PC-3 (cell line): Measurements from ENCODE around the gene ETV7. TPM values are rescaled to one million over a fixed set of nuclear protein-coding genes. Genes with fewer than 3 reads are reported as not detected.

Source experiments
- ATAC-seq: fragments of 200-7000 bp; cut with Tn5 transposase; 2 replicates; pipeline ENCODE4 v1.9.1; 2020; ENCODE audit warnings: mild to moderate bottlenecking, moderate library complexity
- BruUV-seq: library from RNA; stranded (reverse); fragments of 400-500 nt; replicated peaks from 2 replicates; lab custom pipeline; 2021; lab: Mats Ljungman, UMichigan
- CTCF ChIA-PET: fragments of 300-600 bp; sonication (Branson Sonifier 250); formaldehyde crosslinking; loops from one replicate; lab custom pipeline; 2022; ENCODE audit warnings: antibody characterized with exemption; lab: Charles Lee
- POLR2A ChIA-PET: fragments of 300-600 bp; sonication (Branson Sonifier 250); formaldehyde crosslinking; loops from one replicate; lab custom pipeline; 2022; ENCODE audit warnings: antibody characterized with exemption; ENCODE audit not compliant: unreplicated experiment; lab: Charles Lee
- DNase-seq: peaks from one replicate; pipeline ENCODE4 v3.0.0-alpha.2; 2015
- H2AFZ ChIP-seq: fragments of 300-600 bp; sonication (generic); 2 replicates; pipeline ENCODE4 v1.6.0; 2016; ENCODE audit warnings: antibody characterized with exemption, low read length
- H3F3A ChIP-seq: fragments of 300-600 bp; sonication (generic); one replicate; pipeline ENCODE4 v1.6.0; 2017; ENCODE audit warnings: antibody characterized with exemption, low read length, control low read depth, mild to moderate bottlenecking; ENCODE audit not compliant: unreplicated experiment
- H3K27ac ChIP-seq: fragments of 300-600 bp; sonication (generic); 2 replicates; pipeline ENCODE4 v1.5.1; 2016; ENCODE audit warnings: mild to moderate bottlenecking, low read length
- H3K27me3 ChIP-seq: fragments of 300-600 bp; sonication (generic); 2 replicates; pipeline ENCODE4 v1.6.1; 2016; ENCODE audit warnings: low read length, mixed read lengths
- H3K36me3 ChIP-seq: fragments of 300-600 bp; sonication (generic); 2 replicates; pipeline ENCODE4 v1.6.1; 2016; ENCODE audit warnings: low read depth, mixed run types, low read length, mixed read lengths
- H3K4me1 ChIP-seq: fragments of 300-600 bp; sonication (generic); 2 replicates; pipeline ENCODE4 v1.5.1; 2016; ENCODE audit warnings: low read length; ENCODE audit not compliant: insufficient read depth
- H3K4me2 ChIP-seq: fragments of 300-600 bp; sonication (generic); 2 replicates; pipeline ENCODE4 v1.6.0; 2016; ENCODE audit warnings: low read length
- H3K4me3 ChIP-seq: fragments of 300-600 bp; sonication (generic); 2 replicates; pipeline ENCODE4 v1.5.1; 2016; ENCODE audit warnings: mild to moderate bottlenecking, low read length, mixed read lengths
- H3K79me2 ChIP-seq: fragments of 300-600 bp; sonication (generic); 2 replicates; pipeline ENCODE4 v1.6.1; 2017; ENCODE audit warnings: low read length, mixed read lengths
- H3K9ac ChIP-seq: fragments of 300-600 bp; sonication (generic); 2 replicates; pipeline ENCODE4 v1.6.0; 2016; ENCODE audit warnings: mild to moderate bottlenecking, low read length
- H3K9me2 ChIP-seq: fragments of 300-600 bp; sonication (generic); replicated peaks from 2 replicates; pipeline ENCODE4 v1.6.1; 2016; ENCODE audit warnings: mixed run types, low read length, mixed read lengths
- H3K9me3 ChIP-seq: fragments of 300-600 bp; sonication (generic); 2 replicates; pipeline ENCODE4 v1.6.1; 2016; ENCODE audit warnings: low read length, mixed read lengths
- H4K20me1 ChIP-seq: fragments of 300-600 bp; sonication (generic); 2 replicates; pipeline ENCODE4 v1.6.1; 2016; ENCODE audit warnings: low read length, mixed read lengths
- EZH2 ChIP-seq: fragments of 300-600 bp; sonication (generic); IDR thresholded peaks from one replicate; pipeline ENCODE4 v1.6.1; 2017; ENCODE audit warnings: antibody characterized with exemption, mild to moderate bottlenecking, low read length; ENCODE audit not compliant: unreplicated experiment
- EZH2phosphoT487 ChIP-seq: fragments of 300-600 bp; sonication (generic); IDR thresholded peaks from 2 replicates; pipeline ENCODE4 v1.6.1; 2018; ENCODE audit warnings: mild to moderate bottlenecking, antibody characterized with exemption, low read length, borderline replicate concordance
- intact Hi-C: fragments of 100-400 bp; cut with micrococcal nuclease; formaldehyde crosslinking; loops from 2 replicates; pipeline ENCODE4 v1.9.0; 2023
- total RNA-seq: library from RNA; depleted of rRNA; stranded (reverse); fragments of >200 nt; gene quantifications from 2 replicates; pipeline ENCODE4 v1.2.3, GENCODE V29; 2014
- TF ChIP-seq, protein P1 (sequence below): fragments of 300-600 bp; sonication (generic); conservative IDR thresholded peaks from 2 replicates; pipeline ENCODE4 v1.5.1; 2017; ENCODE audit warnings: antibody characterized with exemption, low read depth, mild to moderate bottlenecking, low read length

ETV7 gene
- total RNA-seq, 1 experiment from 2014 or later = not detected

DNA sequence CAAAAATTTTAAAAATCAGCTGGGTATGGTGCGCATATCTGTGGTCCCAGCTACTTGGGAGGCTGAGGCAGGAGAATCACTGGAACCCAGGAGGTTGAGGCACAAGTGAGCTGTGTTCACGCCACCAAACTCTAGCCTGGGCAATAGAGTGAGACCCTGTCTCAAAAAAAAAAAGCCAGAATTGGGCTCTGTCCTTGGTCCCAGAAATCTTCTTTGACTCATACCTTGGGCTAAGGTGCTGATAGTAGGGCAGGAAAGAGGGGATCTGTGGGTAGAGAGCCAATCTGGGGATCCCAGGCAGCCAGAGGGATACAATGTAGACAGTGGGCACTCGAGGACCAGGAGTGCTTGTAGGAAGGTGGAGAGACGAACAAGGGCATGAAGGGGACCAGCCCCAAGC is 13.3 kb downstream of the ETV7 start:
- ChIA-PET CTCF (no interaction called here), POLR2A (no interaction called here)
- Histone ChIP-seq H3K27me3 (0 out of 2 replicates have a peak, but pooled peaks cover 4% of the 10 kb centered on the region), H3K4me3 (no peak overlapping the region), H3F3A (no peaks in the 10 kb centered on the region), H3K9me3 (no peaks in the 10 kb centered on the region), H2AFZ (no peak overlapping the region), H3K9ac (no peak overlapping the region), H3K9me2 (no peaks in the 10 kb centered on the region), H3K4me2 (no peak overlapping the region), H3K36me3 (no peaks in the 10 kb centered on the region), H3K79me2 (no peaks in the 10 kb centered on the region), H3K4me1 (no peaks in the 10 kb centered on the region), H3K27ac (no peak overlapping the region), H4K20me1 (no peaks in the 10 kb centered on the region)
- TF ChIP-seq EZH2phosphoT487 (no peak), EZH2 (no peak)
- TF ChIP-seq, protein P1, sequence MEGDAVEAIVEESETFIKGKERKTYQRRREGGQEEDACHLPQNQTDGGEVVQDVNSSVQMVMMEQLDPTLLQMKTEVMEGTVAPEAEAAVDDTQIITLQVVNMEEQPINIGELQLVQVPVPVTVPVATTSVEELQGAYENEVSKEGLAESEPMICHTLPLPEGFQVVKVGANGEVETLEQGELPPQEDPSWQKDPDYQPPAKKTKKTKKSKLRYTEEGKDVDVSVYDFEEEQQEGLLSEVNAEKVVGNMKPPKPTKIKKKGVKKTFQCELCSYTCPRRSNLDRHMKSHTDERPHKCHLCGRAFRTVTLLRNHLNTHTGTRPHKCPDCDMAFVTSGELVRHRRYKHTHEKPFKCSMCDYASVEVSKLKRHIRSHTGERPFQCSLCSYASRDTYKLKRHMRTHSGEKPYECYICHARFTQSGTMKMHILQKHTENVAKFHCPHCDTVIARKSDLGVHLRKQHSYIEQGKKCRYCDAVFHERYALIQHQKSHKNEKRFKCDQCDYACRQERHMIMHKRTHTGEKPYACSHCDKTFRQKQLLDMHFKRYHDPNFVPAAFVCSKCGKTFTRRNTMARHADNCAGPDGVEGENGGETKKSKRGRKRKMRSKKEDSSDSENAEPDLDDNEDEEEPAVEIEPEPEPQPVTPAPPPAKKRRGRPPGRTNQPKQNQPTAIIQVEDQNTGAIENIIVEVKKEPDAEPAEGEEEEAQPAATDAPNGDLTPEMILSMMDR = no peak
- no peak for DNase-seq
- intact Hi-C loops = no loop called here
- BruUV-seq = no TSS peak
- no peak for ATAC-seq

DNA sequence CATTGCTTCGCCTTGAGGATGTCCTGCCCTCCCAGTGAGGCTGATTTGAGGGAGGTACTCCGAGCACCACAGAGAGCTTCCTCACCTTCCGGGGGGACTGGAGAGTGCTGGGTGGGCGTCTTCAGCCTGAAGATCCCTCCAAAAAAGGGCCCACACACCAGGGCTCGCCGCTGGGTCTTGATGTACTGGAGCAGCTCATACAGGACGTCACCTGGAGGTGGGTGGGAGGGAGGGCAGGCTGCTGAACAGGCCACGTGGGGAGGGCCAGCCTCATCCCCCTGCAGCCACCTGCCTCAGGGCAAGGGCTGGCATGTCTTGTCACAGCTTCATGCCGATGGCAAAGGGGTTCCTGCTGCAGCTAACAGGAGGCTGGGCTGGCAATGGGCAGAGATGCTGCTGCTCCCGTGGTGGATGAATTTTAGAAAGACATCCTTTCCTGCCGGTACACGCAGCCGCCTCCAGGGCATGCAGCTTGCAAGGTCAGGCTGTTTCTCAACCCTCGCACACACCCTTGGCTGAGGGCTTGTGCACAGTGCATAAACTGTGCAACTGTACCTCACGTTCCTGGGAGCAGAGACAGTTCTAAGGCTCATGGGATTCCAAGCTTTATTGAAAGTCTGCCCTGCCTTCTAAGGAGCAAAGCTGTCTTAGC is 14.0 kb downstream of the ETV7 start:
- Histone ChIP-seq H3K27ac (no peak overlapping the region), H3K27me3 (0 out of 2 replicates have a peak, but pooled peaks cover 4% of the 10 kb centered on the region), H2AFZ (no peak overlapping the region), H3K4me2 (no peak overlapping the region), H3F3A (no peaks in the 10 kb centered on the region), H3K4me3 (no peak overlapping the region), H3K9me3 (no peaks in the 10 kb centered on the region), H3K9me2 (no peaks in the 10 kb centered on the region), H3K9ac (no peak overlapping the region), H3K36me3 (no peaks in the 10 kb centered on the region), H4K20me1 (no peaks in the 10 kb centered on the region), H3K79me2 (no peaks in the 10 kb centered on the region), H3K4me1 (no peaks in the 10 kb centered on the region)
- ChIA-PET POLR2A (interaction anchor here (0.6 kb wide), 1 partner anchor 68 kb away, joined by 8 read pairs; no protein-coding TSS in a partner anchor), CTCF (no interaction called here)
- no TSS peak for BruUV-seq
- TF ChIP-seq EZH2phosphoT487 (no peak), EZH2 (no peak)
- TF ChIP-seq, protein P1 = no peak
- no peak for DNase-seq
- no peak for ATAC-seq
- intact Hi-C loops = no loop called here

DNA sequence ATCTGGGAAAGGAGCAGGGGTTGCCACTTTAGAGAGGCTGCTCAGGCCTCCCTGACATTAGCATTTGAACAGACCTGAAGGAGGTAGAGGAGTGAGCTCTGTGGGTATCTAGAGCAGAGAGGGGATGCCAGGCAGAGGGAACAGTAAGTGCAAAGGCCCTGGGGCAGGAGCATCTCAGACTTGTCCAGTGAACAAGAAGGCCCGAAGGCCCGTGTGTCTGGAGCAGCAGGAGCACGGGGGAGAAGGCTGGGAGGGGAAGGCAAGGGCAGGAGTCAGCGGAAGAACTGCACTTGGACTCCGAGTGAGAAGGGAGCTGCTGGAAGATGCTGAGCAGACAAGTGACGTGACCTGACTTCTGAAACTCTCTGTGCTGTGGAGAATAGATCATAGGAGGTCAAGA is 15.4 kb downstream of the ETV7 start:
- no peaks in the 10 kb centered on the region for H3K79me2 ChIP-seq
- BruUV-seq = no TSS peak
- no peaks in the 10 kb centered on the region for H3K9me3 ChIP-seq
- H3K4me1 ChIP-seq = no peaks in the 10 kb centered on the region
- no peaks in the 10 kb centered on the region for H3K9me2 ChIP-seq
- H3F3A ChIP-seq = no peaks in the 10 kb centered on the region
- H3K36me3 ChIP-seq = no peaks in the 10 kb centered on the region
- H3K27me3 ChIP-seq = 0 out of 2 replicates have a peak, but pooled peaks cover 4% of the 10 kb centered on the region
- H4K20me1 ChIP-seq = no peaks in the 10 kb centered on the region
- intact Hi-C loops = no loop called here
- ChIA-PET POLR2A (no interaction called here), CTCF (no interaction called here)
- H3K4me3 ChIP-seq = no peak overlapping the region
- no peak overlapping the region for H3K4me2 ChIP-seq
- H2AFZ ChIP-seq = no peak overlapping the region
- ATAC-seq = no peak
- TF ChIP-seq EZH2 (no peak), EZH2phosphoT487 (no peak)
- TF ChIP-seq, protein P1 = no peak
- no peak overlapping the region for H3K9ac ChIP-seq
- no peak for DNase-seq
- H3K27ac ChIP-seq = no peak overlapping the region
